Measurements from ENCODE around the gene BRD7.
A peak's percentile ranks its signal among the peaks of the same experiment; 100 is the strongest.

BRD7 gene

DNA sequence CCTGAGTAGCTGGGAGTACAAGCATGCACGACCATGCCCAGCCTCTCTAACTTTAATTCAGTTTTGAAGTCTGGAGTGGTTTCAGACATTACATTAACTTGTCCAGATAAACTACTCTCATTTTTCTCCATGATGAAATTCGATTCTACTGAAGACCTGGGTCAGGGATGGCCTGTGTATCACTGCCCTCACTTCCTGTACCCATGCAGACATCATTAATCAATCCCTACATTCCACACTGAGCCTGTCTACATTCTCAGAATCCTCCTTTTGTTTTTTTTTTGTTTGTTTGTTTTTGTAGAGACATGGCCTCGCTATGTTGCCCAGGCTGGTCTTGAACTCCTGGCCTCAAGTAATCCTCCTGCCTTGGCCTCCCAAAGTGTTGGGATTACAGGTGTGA, 79.9 kb downstream of the BRD7 start:
- DNase-seq, result no peak

DNA sequence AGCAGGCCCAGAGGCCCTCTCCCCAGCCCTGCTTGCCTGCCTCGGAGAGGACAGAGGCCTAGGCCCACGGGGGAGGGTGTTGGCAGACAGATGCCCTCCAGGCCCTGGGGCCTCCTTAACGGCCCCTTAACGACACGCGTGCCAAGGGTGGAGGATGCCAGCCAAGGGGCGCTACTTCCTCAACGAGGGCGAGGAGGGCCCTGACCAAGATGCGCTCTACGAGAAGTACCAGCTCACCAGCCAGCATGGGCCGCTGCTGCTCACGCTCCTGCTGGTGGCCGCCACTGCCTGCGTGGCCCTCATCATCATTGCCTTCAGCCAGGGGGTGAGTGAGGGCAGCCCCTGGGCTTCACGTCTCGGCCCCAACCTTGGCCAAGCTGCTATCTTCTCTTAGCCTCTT, 80.8 kb downstream of the BRD7 start:
- DNase-seq, result no peak

DNA sequence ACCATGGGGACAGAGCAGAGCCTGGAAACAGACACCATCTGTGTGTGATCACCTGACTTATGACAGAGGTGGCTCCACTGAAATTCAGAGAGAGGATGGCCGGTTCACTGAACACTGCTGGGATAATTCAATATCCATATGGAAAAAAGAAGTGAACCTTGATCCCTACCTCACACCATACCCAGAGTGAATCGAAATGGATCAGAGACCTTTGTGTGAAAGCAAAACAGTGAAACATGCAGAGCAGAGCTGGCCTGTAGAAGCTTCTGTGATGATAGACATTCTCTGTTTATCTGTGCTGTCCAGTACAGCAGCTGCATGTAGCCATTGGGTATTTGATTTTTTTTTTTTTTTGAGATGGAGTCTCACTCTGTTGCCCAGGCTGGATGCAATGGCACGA, 82.1 kb downstream of the BRD7 start:
- DNase-seq, result no peak

DNA sequence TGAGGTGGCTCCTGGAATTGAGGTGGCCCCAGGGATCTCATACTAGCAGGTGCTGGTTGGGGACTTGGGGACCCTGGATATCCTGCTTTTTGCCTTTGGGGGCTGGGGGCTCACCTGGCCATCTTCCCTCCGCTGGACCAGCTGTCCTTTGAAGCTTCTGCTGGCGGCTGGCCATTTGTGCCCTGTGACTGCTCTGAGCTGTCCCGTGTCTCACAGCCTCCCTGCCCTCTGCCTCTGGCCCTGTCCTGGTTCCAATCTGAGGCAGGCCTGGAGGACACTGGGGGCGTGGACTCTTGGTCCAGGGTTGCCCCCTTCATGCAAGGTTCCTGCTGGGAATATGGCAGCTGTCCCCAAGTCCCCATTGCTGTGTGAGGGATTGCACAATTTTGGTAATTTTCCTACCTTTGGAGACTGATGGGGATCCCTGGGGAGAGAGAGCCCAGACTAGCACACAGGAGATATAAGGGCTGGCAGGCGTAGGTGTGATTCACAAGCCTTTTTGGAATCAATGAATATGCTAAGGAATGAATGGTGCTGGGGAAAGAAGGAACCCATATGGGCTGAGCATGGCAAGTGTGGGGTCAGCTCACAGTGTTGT, 83.3 kb downstream of the BRD7 start:
- DNase-seq, result no peak

DNA sequence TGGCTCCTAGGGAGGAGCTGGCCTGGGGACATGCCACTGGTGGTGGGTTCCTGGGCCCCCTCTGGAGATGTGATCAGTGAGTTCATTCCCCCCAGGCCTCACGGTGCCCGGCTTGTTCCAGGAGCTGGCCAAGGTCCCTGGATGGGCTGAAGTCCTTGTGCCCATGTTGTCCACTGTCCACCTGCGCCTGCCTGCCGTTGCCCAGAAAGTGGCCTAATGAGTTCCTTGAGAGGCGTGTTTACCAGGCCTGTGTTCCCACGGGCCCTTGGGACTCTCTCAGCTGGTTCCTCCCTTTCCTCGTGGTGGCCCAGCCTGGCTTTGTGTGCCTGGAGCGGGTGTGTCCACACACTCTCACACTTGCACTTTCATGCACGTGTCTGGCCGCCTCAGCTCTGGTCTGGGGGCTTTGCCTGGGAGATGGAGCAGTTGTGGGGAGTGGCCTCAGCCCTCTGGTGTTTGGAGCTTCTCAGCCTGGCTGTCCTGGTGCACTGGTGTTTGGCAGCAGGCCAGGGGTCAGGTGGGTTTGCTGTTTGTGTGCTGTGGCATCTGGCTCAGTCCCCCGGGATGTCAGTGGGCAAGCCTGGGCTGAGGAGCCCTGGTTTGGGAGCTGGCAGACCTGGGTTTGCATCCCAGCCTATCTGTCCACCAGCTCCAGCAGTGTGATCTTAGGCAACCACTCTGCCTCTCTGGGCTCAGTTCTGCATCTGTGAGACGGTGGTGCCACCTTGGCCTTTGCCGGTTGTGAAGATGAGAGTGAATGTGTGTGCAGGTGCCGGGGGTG, 84.5 kb downstream of the BRD7 start:
- DNase-seq, result no peak

DNA sequence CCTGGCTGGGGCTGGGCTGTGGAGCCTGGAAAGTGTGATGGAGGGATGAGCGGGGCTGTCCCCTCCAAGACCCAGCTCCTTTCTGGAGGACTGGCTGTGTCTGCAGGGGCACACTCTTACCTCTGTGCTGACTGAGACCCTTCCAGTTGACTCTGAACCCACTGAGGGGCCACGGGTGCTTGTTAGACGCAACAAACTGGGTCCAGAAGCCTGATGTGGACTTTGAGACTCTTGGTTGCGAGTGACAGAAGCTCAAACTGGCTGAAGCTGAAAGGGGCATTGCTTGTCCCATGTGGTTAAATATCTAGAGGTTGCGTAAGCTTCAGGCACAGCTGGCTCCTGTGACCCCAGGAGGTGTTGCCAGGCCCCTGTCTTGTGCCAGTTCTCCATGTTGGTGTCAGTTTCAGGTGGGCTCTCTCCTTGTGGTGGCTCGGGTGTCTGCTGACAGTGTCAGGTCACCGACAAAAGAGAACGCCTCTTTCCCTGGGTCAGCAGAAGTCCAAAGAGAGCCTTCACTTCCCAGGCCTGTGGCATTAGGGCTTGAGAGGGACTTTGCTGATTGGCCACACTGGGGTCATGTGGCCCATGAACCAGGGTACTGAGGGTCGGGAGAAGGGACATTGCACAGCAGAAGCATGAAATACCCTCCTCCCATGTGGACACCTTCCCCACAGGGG, 85.7 kb downstream of the BRD7 start:
- DNase-seq, result no peak

DNA sequence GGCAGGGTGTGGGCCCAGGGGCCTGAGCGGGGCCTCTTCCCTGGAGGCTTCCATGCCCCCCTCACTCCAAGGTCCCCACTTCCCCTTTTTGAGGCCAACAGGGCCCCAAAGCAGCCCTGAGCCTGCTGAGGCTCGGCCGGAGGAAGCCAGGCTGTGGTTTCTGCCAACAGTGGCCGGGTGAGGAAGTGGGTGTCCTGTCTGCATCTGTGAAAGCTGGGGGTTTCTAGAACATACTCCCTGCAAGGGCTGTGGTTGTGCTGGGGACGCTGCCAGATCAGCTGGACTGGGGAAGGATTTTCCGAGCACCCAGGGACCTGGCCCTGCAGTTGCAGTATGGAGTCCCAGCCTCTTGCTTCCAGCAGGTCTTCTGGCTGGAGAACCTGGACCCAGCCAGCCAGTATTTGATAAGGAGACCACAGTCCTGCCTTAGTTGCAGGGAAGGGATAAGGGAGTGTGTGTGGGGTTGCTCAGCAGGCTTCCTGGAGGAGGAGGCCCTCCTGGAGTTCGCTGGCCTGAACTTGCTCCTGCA, 86.7 kb downstream of the BRD7 start:
- peak; percentile 92 for DNase-seq

DNA sequence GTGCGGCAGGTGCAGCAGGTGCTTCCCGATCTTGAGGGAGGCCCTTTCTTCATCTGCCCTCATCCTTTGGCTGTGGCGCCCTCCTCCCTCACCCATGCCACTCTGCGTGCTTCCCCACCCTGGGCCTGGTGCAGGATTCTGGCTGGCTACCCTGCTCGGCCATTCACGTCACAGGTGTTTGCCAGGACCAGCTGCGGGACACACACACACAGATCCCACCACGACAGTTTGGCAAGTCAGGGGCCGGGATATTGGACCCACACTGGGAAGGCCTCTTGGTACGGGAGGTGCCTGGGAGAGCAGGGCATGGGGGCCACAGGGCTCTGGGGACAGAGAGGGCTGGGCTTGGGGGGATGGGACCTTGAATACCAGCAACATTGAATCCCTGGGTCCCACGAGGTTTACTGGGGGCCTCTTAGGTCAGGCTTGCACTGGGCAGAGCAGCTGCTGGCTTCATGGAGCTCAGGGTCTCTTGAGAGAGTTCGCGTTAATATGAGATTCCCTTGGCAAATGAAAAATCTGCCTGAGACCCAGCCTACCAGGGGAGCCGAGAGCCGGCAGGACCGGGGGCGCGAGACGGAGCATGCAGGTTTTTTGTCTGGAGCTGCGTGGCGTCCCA, 87.3 kb downstream of the BRD7 start:
- DNase-seq, result no peak

- no peak for DNase-seq
Observed at GRCh38 chr16:50280932-50281331, 87.9 kb downstream of the BRD7 start.

DNA sequence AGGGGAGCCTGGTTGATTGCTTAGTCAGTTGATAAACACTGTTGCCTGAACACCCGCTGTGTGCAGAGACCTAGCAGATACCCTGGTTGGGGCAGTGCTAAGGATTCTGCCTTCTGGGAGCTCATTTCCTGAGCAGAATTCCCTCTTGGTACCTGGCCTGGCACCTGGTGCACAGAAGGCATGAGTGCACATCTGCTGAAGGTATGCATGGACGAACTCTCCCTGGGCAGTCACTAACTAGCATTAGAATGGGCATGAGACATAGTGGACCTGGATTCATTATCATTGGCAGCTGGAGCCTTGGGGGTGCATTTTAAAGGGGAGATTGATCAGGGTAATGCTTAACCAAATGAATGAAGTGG, 89.3 kb downstream of the BRD7 start:
- DNase-seq, result no peak

GRCh38 chr16:50278251-50278650, 90.5 kb downstream of the BRD7 start:
- no peak for DNase-seq

DNA sequence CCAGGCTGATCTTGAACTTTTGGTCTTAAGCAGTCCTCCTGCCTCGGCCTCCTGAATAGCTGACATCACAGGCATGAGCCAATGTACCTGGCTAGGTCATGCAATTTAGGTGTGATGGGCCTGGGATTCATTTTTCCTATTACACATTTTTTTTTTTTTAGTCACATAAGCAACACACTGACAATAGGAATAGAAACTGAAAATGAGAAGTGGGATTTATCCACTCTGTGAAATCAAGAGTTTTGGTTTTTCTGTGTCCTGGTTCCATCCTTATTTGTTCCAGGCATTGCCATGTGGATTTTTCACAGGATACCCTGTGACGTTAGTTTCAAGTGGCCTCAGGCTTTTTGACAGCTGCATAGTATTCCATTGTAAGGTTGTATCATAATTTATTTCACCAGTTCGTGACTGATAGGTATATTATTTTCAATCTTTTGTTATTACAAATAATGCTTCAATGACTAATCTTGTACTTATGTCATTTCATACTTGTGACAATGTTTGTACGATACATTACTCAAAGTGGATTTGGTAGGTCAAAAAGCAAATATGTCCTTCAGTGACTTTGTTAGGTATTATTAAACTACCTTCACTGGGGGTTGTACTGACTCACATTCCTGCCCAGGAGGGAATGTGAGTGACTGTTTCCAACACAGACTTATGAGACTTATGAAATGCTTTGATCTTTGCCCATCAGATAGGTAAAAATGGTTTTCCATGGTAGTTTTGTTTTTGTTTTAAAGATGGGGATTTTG, 91.8 kb downstream of the BRD7 start:
- DNase-seq, result no peak

DNA sequence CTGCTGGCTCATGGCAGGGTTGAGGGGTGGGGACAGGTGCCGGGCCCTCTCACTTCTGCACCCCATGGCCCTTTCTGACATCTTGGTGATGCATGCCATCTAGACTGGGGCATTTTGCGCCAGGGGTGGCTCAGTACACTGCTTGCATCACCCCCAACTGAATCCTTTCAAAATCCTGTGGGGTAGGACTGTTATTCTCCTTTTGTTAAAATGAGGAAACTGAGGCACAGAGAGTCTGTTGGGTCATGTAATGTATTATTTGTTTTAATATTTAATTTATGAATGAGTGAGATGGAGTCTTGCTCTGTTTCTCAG, 92.5 kb downstream of the BRD7 start:
- DNase-seq, result no peak

- no peak for DNase-seq
Observed at GRCh38 chr16:50275428-50276325, 93.1 kb downstream of the BRD7 start.

- no peak for DNase-seq
Observed at GRCh38 chr16:50275098-50275415, 93.7 kb downstream of the BRD7 start.

DNA sequence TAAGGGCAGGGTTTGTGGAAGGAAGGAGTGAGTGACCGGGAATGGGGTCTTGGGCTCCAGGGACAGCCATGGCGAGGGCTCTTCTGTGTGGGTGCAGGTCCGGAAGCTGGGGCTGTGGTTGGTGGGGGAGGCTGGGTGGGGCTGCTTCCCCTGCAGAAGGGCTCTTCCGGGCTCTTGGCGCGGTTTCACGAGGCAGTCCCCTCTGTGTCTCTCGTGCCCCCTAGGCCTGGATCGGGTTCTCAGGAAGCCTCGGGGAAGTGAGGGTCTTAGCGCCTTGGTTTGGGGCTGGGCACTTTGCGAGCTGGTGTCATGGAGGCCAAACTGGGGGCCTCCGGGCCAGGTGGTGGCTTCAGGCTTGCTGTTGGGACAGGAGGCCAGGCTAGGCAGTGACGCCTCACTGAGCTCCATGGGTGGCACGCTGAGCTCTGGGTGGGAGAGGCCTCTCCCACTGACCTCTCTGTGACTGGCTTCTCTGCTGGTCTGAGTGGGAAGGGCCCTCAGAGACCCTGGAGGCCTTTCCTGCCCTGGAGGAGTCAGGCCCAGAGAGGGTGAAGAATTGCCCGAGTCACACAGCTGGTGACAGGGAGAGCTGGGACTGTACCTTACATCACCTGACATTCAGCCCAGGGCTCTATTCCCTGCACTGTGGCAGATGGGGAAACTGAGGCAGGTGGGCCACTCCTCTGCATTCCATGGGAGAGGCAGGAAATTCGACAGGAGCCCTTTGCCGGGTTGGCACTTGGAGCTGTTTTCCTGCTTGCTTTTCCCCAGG, 94.3 kb downstream of the BRD7 start:
- DNase-seq, result no peak

GRCh38 chr16:50273888-50274325, 94.9 kb downstream of the BRD7 start:
- peak; percentile 59 for DNase-seq

- DNase-seq, result no peak
Observed at GRCh38 chr16:50273382-50273690, 95.5 kb downstream of the BRD7 start.

DNA sequence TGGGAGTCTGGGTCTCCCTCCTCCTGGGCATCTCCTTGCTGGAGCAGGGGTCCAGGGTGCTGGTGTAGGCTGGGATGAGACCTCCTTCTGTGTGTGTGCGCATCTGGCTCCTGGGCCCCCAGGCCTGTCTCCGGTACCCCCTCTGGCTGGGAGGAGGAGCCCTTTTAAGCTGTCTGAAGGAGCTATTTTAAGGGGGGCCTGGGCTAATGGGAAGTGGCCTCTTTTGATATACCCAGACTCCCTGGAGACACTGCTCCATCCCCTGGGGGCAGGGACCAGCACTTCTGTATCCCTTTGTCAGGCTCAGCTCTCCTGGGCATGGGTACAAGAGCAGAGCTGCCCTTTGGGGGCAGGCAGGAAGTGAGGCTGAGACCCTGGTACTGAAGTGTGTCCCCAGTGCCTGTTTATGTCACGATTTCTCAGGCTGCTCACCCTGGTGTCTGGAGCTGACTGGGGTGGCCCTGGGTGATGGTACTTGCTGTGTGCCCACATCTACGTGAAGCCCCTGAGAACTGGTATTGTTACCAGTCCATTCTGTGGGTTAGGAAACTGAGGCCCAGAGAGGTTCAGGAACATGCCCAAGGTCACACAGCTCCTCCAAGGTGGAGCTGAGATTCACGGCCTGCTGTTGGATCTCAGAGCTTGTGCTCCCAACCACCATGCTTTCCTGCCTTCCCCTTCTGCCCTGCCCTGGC, 96.0 kb downstream of the BRD7 start:
- DNase-seq, result no peak

- DNase-seq, result no peak
Observed at GRCh38 chr16:50272111-50272571, 96.6 kb downstream of the BRD7 start.

Measured in KG1 (cell line).